OCI-LY7 (cell line): ENCODE data around the gene NINL.

Experiments
- EZH2phosphoT487 ChIP-seq: fragments of 200-600 bp; sonication (generic); IDR thresholded peaks from 2 replicates; pipeline ENCODE4 v1.6.1; 2018; ENCODE audit warnings: low read depth, borderline replicate concordance, mild to moderate bottlenecking, mixed run types, antibody characterized with exemption, low read length, moderate library complexity, mixed read lengths
- TF ChIP-seq, protein P1 (sequence below): fragments of 200-600 bp; sonication (generic); conservative IDR thresholded peaks from 2 replicates; pipeline ENCODE4 v1.5.1; 2014; ENCODE audit warnings: mild to moderate bottlenecking, antibody characterized with exemption, low read length, moderate library complexity, mixed read lengths

DNA sequence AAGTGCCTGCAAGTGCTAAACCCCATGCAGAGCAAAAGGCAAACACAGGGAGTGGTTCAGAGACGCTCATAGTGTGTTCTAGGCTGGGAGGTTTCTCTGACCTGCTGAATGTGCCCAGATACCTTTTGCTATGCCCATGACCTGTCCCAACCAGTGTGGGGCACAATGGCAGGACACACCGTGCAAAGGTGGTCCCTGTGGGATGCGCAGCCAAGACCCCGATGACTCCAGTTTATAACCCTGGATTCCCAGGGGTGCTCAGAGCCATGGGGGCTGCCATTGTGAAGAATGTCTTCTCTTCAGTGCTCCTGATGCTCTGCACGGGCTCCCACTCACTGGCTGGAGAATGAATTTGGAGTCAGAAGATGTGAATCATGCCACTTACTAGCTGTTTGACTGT, 2.2 kb upstream of the NINL start:
- TF ChIP-seq, protein P1, sequence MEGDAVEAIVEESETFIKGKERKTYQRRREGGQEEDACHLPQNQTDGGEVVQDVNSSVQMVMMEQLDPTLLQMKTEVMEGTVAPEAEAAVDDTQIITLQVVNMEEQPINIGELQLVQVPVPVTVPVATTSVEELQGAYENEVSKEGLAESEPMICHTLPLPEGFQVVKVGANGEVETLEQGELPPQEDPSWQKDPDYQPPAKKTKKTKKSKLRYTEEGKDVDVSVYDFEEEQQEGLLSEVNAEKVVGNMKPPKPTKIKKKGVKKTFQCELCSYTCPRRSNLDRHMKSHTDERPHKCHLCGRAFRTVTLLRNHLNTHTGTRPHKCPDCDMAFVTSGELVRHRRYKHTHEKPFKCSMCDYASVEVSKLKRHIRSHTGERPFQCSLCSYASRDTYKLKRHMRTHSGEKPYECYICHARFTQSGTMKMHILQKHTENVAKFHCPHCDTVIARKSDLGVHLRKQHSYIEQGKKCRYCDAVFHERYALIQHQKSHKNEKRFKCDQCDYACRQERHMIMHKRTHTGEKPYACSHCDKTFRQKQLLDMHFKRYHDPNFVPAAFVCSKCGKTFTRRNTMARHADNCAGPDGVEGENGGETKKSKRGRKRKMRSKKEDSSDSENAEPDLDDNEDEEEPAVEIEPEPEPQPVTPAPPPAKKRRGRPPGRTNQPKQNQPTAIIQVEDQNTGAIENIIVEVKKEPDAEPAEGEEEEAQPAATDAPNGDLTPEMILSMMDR: no peak
- no peak for TF ChIP-seq EZH2phosphoT487
